ENCODE measurements around the gene SPP2. TPM values are rescaled to one million over a fixed set of nuclear protein-coding genes. Genes with fewer than 3 reads are reported as not detected.

The SPP2 gene
- total RNA-seq, 1 experiment from 2014 or later, result not detected

GRCh38 chr2:234051374-234052070, 1.0 kb downstream of the SPP2 start:
- peaks cover 11% of the 10 kb centered on the region for H3K4me1 Mint-ChIP-seq
- no peak for TF ChIP-seq NR2C2 (CRISPR knock-in tag; IDR thresholded peaks at IDR 0.05)
- no peak for TF ChIP-seq TEAD1 (CRISPR knock-in tag; IDR thresholded peaks at IDR 0.05)
- TF ChIP-seq RELA (CRISPR knock-in tag; IDR thresholded peaks at IDR 0.05; ENCODE audit: borderline replicate concordance), result no peak
- no peak for TF ChIP-seq TEAD4 (CRISPR knock-in tag; IDR thresholded peaks at IDR 0.05)
- TF ChIP-seq, protein P1, sequence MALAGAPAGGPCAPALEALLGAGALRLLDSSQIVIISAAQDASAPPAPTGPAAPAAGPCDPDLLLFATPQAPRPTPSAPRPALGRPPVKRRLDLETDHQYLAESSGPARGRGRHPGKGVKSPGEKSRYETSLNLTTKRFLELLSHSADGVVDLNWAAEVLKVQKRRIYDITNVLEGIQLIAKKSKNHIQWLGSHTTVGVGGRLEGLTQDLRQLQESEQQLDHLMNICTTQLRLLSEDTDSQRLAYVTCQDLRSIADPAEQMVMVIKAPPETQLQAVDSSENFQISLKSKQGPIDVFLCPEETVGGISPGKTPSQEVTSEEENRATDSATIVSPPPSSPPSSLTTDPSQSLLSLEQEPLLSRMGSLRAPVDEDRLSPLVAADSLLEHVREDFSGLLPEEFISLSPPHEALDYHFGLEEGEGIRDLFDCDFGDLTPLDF (CRISPR knock-in tag; IDR thresholded peaks at IDR 0.05), result no peak
- TF ChIP-seq, protein P2, sequence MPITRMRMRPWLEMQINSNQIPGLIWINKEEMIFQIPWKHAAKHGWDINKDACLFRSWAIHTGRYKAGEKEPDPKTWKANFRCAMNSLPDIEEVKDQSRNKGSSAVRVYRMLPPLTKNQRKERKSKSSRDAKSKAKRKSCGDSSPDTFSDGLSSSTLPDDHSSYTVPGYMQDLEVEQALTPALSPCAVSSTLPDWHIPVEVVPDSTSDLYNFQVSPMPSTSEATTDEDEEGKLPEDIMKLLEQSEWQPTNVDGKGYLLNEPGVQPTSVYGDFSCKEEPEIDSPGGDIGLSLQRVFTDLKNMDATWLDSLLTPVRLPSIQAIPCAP (CRISPR knock-in tag; IDR thresholded peaks at IDR 0.05), result no peak
- no peak for TF ChIP-seq ZNF138 (CRISPR knock-in tag; conservative IDR thresholded peaks at IDR 0.05)
- TF ChIP-seq ATF6 (CRISPR knock-in tag; IDR thresholded peaks at IDR 0.05), result no peak
- TF ChIP-seq, protein P3, sequence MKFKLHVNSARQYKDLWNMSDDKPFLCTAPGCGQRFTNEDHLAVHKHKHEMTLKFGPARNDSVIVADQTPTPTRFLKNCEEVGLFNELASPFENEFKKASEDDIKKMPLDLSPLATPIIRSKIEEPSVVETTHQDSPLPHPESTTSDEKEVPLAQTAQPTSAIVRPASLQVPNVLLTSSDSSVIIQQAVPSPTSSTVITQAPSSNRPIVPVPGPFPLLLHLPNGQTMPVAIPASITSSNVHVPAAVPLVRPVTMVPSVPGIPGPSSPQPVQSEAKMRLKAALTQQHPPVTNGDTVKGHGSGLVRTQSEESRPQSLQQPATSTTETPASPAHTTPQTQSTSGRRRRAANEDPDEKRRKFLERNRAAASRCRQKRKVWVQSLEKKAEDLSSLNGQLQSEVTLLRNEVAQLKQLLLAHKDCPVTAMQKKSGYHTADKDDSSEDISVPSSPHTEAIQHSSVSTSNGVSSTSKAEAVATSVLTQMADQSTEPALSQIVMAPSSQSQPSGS (CRISPR knock-in tag; IDR thresholded peaks at IDR 0.05; ENCODE audit: borderline replicate concordance, low read depth), result no peak
- TF ChIP-seq, protein P4, sequence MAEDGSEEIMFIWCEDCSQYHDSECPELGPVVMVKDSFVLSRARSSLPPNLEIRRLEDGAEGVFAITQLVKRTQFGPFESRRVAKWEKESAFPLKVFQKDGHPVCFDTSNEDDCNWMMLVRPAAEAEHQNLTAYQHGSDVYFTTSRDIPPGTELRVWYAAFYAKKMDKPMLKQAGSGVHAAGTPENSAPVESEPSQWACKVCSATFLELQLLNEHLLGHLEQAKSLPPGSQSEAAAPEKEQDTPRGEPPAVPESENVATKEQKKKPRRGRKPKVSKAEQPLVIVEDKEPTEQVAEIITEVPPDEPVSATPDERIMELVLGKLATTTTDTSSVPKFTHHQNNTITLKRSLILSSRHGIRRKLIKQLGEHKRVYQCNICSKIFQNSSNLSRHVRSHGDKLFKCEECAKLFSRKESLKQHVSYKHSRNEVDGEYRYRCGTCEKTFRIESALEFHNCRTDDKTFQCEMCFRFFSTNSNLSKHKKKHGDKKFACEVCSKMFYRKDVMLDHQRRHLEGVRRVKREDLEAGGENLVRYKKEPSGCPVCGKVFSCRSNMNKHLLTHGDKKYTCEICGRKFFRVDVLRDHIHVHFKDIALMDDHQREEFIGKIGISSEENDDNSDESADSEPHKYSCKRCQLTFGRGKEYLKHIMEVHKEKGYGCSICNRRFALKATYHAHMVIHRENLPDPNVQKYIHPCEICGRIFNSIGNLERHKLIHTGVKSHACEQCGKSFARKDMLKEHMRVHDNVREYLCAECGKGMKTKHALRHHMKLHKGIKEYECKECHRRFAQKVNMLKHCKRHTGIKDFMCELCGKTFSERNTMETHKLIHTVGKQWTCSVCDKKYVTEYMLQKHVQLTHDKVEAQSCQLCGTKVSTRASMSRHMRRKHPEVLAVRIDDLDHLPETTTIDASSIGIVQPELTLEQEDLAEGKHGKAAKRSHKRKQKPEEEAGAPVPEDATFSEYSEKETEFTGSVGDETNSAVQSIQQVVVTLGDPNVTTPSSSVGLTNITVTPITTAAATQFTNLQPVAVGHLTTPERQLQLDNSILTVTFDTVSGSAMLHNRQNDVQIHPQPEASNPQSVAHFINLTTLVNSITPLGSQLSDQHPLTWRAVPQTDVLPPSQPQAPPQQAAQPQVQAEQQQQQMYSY (CRISPR knock-in tag; IDR thresholded peaks at IDR 0.05), result no peak
- TF ChIP-seq, protein P5, sequence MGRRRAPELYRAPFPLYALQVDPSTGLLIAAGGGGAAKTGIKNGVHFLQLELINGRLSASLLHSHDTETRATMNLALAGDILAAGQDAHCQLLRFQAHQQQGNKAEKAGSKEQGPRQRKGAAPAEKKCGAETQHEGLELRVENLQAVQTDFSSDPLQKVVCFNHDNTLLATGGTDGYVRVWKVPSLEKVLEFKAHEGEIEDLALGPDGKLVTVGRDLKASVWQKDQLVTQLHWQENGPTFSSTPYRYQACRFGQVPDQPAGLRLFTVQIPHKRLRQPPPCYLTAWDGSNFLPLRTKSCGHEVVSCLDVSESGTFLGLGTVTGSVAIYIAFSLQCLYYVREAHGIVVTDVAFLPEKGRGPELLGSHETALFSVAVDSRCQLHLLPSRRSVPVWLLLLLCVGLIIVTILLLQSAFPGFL (CRISPR knock-in tag; IDR thresholded peaks at IDR 0.05; ENCODE audit: borderline replicate concordance), result no peak
- TF ChIP-seq NFATC4 (CRISPR knock-in tag; IDR thresholded peaks at IDR 0.05), result no peak
- no peak for TF ChIP-seq KAT7 (CRISPR knock-in tag; IDR thresholded peaks at IDR 0.05; ENCODE audit: borderline replicate concordance)
- no peaks in the 10 kb centered on the region; the same call in 1 of the 2 replicates for H3K9me3 Mint-ChIP-seq
- H3K27me3 Mint-ChIP-seq (ENCODE audit: low read depth), result no peaks in the 10 kb centered on the region
- no peaks in the 10 kb centered on the region for H3K36me3 Mint-ChIP-seq
- DNase-seq (ENCODE audit: low spot score) (no peak), ATAC-seq (no peak)
- H3K4me3 Mint-ChIP-seq, result no peak overlapping the region
- ChIA-PET POLR2A (no interaction called here), CTCF (interaction anchor here (0.8 kb wide), 1 partner anchor 84 kb away, joined by 3 read pairs; no protein-coding TSS in a partner anchor)
- H3K27ac Mint-ChIP-seq, result no peak overlapping the region

DNA sequence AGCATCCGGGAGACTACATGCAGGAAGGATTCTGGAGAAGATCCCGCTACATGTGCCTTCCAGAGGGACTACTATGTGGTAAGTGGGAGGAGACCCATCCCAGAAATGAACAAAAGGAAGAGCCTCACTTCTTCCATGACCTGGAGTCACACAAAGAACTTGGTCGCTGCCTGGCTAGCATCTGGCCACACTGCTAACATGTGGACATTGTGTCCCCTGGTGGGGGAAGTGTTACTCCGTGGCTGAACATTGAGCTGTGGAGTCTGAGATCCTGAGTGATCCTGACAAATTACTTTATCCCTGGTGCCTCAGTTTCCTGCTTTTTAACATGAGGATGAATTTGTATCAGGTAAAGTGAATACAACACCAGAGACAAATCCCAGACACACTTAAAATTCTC, 8.4 kb downstream of the SPP2 start:
- Mint-ChIP-seq H3K4me3 (no peak overlapping the region), H3K9me3 (no peaks in the 10 kb centered on the region), H3K27me3 (ENCODE audit: low read depth) (no peaks in the 10 kb centered on the region), H3K27ac (no peak overlapping the region), H3K36me3 (no peaks in the 10 kb centered on the region), H3K4me1 (no peaks in the 10 kb centered on the region; the same call in 1 of the 2 replicates)
- no peak for DNase-seq (ENCODE audit: low spot score)
- TF ChIP-seq CDX4 (CRISPR knock-in tag; IDR thresholded peaks at IDR 0.05; ENCODE audit: borderline replicate concordance) (no peak), GRHL2 (CRISPR knock-in tag; IDR thresholded peaks at IDR 0.05; ENCODE audit: insufficient replicate concordance, severe bottlenecking) (no peak), ZMAT4 (CRISPR knock-in tag; IDR thresholded peaks at IDR 0.05) (no peak), FOXJ3 (CRISPR knock-in tag; IDR thresholded peaks at IDR 0.05; ENCODE audit: borderline replicate concordance) (no peak)
- TF ChIP-seq, protein P4 (CRISPR knock-in tag; IDR thresholded peaks at IDR 0.05), result no peak
- ChIA-PET CTCF (no interaction called here), POLR2A (no interaction called here)
- no peak for ATAC-seq

Data from WTC11 (cell line).